Hepatocyte (in vitro differentiated cells): ENCODE results near the gene IL24.

Experiments used
- EZH2 ChIP-seq: fragments of 200-600 bp; sonication (generic); IDR thresholded peaks from 2 replicates; pipeline ENCODE4 v1.6.1; 2016; ENCODE audit warnings: antibody characterized with exemption, mild to moderate bottlenecking, borderline replicate concordance
- EZH2phosphoT487 ChIP-seq: fragments of 200-600 bp; sonication (generic); IDR thresholded peaks from one replicate; pipeline ENCODE4 v1.6.1; 2018; ENCODE audit warnings: antibody characterized with exemption, mild to moderate bottlenecking, low read depth, moderate library complexity; ENCODE audit not compliant: unreplicated experiment, severe bottlenecking
- TF ChIP-seq, protein P1 (sequence below): fragments of 200-600 bp; sonication (generic); IDR thresholded peaks from 2 replicates; pipeline ENCODE4 v1.5.1; 2016; ENCODE audit warnings: antibody characterized with exemption, mild to moderate bottlenecking; ENCODE audit not compliant: poor library complexity

DNA sequence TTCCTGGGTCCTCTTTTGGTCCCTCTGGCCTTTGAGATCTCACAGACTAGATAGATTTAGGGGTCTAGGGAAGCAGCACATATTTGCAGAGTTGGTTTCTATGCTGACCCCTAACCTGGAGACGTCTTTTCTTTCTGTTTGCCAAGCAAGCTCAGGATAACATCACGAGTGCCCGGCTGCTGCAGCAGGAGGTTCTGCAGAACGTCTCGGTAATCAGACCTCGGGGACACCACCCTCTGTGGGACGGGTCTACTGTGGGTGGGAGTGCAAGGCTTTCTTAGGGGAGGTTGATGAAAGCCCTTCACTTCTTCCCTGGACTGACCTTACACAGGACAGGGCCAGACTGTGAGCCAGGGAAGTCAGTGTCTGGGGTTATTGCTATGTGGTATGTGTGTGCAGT, 2.9 kb downstream of the IL24 start:
- TF ChIP-seq, protein P1, sequence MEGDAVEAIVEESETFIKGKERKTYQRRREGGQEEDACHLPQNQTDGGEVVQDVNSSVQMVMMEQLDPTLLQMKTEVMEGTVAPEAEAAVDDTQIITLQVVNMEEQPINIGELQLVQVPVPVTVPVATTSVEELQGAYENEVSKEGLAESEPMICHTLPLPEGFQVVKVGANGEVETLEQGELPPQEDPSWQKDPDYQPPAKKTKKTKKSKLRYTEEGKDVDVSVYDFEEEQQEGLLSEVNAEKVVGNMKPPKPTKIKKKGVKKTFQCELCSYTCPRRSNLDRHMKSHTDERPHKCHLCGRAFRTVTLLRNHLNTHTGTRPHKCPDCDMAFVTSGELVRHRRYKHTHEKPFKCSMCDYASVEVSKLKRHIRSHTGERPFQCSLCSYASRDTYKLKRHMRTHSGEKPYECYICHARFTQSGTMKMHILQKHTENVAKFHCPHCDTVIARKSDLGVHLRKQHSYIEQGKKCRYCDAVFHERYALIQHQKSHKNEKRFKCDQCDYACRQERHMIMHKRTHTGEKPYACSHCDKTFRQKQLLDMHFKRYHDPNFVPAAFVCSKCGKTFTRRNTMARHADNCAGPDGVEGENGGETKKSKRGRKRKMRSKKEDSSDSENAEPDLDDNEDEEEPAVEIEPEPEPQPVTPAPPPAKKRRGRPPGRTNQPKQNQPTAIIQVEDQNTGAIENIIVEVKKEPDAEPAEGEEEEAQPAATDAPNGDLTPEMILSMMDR = no peak
- TF ChIP-seq EZH2 (no peak), EZH2phosphoT487 (no peak)
